CD4-positive, CD25-positive, alpha-beta regulatory T cell (primary cell): ENCODE measurements around the gene GDPD5. TPM values are rescaled to one million over a fixed set of nuclear protein-coding genes. Genes with fewer than 3 reads are reported as not detected.

Source experiments
- ATAC-seq, 2 donors: fragments of 150-1000 bp; cut with Tn5 transposase; one replicate each; pipeline ENCODE4 v1.10.0; 2021; ENCODE audit warnings: low read depth in 2 of 2, moderate number of reproducible peaks in 2 of 2, moderate library complexity in 1 of 2
- DNase-seq, 3 donors: peaks; one replicate each; pipeline versions ENCODE4 v3.0.0 to v3.0.0-alpha.2; 2012 to 2022; ENCODE audit warnings: mixed read lengths in 1 of 3
- H3K27ac ChIP-seq: one replicate; pipeline ENCODE4 v1.7.0; 2013; ENCODE audit warnings: mild to moderate bottlenecking, low read length; ENCODE audit not compliant: insufficient read depth, poor library complexity, severe bottlenecking
- H3K27me3 ChIP-seq: one replicate; pipeline ENCODE4 v1.7.0; 2013; ENCODE audit warnings: low read length; ENCODE audit not compliant: control insufficient read depth, insufficient read depth
- H3K36me3 ChIP-seq: one replicate; pipeline ENCODE4 v1.7.0; 2013; ENCODE audit warnings: mild to moderate bottlenecking, low read length, moderate library complexity; ENCODE audit not compliant: control insufficient read depth, insufficient read depth
- H3K4me1 ChIP-seq: 2 replicates; pipeline ENCODE4 v1.7.0; 2013; ENCODE audit warnings: mild to moderate bottlenecking, low read length; ENCODE audit not compliant: insufficient read depth, control insufficient read depth, poor library complexity, severe bottlenecking
- H3K4me3 ChIP-seq: one replicate; pipeline ENCODE4 v1.7.0; 2013; ENCODE audit warnings: low read depth, mild to moderate bottlenecking, low read length, moderate library complexity
- H3K9me3 ChIP-seq, 2 experiments: 1 replicate in 1 of 2; 2 replicates in 1 of 2; pipeline ENCODE4 v1.7.0; 2013; ENCODE audit warnings: low read length in 2 of 2, mild to moderate bottlenecking in 1 of 2, moderate library complexity in 1 of 2; ENCODE audit not compliant: control insufficient read depth in 2 of 2
- H3K27ac Mint-ChIP-seq, 3 donors: one replicate each; pipeline ENCODE4 v1.8.0; 2020 to 2022; ENCODE audit warnings: mild to moderate bottlenecking in 3 of 3, mixed read lengths in 3 of 3, moderate library complexity in 2 of 3
- H3K27me3 Mint-ChIP-seq: one replicate; pipeline ENCODE4 v1.8.0; 2022; ENCODE audit warnings: mild to moderate bottlenecking, mixed read lengths
- H3K36me3 Mint-ChIP-seq: one replicate; pipeline ENCODE4 v1.8.0; 2020; ENCODE audit warnings: mixed read lengths
- H3K4me1 Mint-ChIP-seq, 4 donors: one replicate each; pipeline ENCODE4 v1.8.0; 2020 to 2022; ENCODE audit warnings: mixed read lengths in 4 of 4, mild to moderate bottlenecking in 1 of 4
- H3K4me3 Mint-ChIP-seq, 4 donors: one replicate each; pipeline ENCODE4 v1.8.0; 2020 to 2022; ENCODE audit warnings: mild to moderate bottlenecking in 4 of 4, mixed read lengths in 4 of 4, moderate library complexity in 3 of 4
- H3K9me3 Mint-ChIP-seq, 7 donors: one replicate each; pipeline ENCODE4 v1.8.0; 2020 to 2022; ENCODE audit warnings: mixed read lengths in 7 of 7, mild to moderate bottlenecking in 3 of 7, moderate library complexity in 2 of 7
- polyA plus RNA-seq, 4 donors: library from polyadenylated mRNA; unstranded; fragments of 300-500 nt; fragmentation: Illumina TruSeq; gene quantifications; one replicate each; pipeline ENCODE4 v1.2.3, GENCODE V29; 2021
- total RNA-seq: library from RNA; stranded (reverse); gene quantifications from one replicate; pipeline ENCODE4 v1.2.3, GENCODE V29; 2022

The GDPD5 gene
- total and polyA plus RNA-seq, 5 donors from 2014 or later = 8.0 to 170 (median 21.5) TPM

DNA sequence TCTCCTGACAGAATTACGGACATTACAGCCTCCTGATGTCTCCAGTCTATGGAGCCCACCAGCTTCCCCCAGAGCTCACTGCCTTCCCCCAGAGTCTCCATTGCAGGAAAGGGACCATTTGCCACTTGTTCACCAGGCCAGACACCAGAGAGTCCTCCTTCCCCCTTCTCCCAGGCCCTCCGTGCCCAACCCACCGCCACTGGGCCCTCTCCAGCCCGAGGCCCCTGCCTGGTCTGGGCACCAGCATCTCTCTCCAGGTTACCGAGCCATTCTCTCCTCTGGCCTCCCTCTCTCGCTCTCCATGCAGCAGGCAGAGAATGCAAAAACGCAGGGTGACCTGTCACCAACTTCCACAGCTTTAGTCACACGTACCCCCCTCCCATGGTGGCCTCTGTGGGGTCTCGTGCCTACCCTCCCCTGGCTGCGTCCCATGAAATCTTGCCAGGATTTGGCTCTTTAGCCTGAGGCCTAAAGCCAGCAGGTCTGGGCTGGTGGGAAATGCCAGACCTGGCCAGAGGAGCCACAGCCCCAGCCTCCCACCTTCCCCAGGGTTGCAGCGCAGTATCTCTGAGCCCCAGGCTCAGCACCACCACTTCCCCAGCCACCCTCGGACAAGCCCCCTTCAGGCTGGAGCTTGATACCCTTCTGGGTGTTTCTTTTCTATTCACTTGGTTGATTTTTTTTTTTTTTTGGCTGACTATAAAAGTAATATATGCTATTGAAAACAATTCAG, 29.5 kb upstream of the GDPD5 start:
- H3K36me3 Mint-ChIP-seq = no peaks in the 10 kb centered on the region
- DNase-seq (no peak), ATAC-seq (no peak)
- Histone ChIP-seq H3K9me3 (no peaks in the 10 kb centered on the region), H3K36me3 (no peaks in the 10 kb centered on the region), H3K4me1 (no peaks in the 10 kb centered on the region), H3K27ac (no peak overlapping the region), H3K4me3 (no peak overlapping the region), H3K27me3 (no peaks in the 10 kb centered on the region)
- H3K4me3 Mint-ChIP-seq = no peak overlapping the region
- no peaks in the 10 kb centered on the region for H3K4me1 Mint-ChIP-seq
- H3K27me3 Mint-ChIP-seq = peaks cover 7% of the 10 kb centered on the region
- H3K27ac Mint-ChIP-seq = no peak overlapping the region
- no peaks in the 10 kb centered on the region for H3K9me3 Mint-ChIP-seq

DNA sequence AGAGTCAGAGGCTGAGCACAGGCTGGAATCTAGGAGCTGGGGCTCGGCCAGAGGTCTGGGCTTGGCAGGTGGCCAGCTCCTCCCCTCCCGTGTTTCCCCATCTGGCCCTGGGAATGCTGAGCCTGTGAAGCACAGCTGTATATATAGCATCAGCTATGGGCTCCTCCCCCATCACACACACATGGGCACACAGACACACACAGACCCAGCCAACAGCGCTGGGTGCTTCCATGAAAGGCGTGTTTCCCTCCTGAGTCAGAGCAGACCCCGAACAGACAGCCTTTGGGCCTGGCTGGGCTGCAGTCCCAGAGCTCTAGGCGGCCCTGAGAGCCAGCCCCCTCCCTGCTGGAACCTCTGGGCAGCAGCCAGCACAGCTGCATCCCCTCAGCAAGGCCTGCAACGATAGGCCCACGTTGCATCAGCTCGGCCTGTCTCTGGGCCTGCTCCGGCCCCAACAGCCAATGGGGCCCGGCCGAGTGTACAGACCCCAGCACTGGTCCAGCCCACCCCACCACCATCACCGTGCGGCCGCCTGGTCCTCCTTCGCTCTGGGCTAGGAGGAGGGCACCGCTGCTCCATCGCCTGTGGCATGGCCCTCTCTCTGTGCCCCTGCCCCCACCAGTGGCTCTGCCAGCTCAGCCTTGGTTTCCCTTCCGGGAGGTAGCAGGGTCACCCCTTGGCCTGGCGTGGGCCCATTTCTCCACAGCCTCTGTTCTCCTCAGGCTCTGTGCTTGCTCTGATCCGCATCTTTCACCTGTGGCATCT, 28.7 kb upstream of the GDPD5 start:
- Mint-ChIP-seq H3K9me3 (no peaks in the 10 kb centered on the region), H3K36me3 (no peaks in the 10 kb centered on the region), H3K4me1 (peaks cover 0 to 5% (median 0%) of the 10 kb centered on the region in 4 donors), H3K27ac (no peak overlapping the region), H3K4me3 (no peak overlapping the region), H3K27me3 (peaks cover 9% of the 10 kb centered on the region)
- no peak overlapping the region for H3K4me3 ChIP-seq
- H3K27me3 ChIP-seq = no peaks in the 10 kb centered on the region
- H3K27ac ChIP-seq = no peak overlapping the region
- no peak for ATAC-seq
- DNase-seq = no peak
- H3K36me3 ChIP-seq = no peaks in the 10 kb centered on the region
- no peaks in the 10 kb centered on the region for H3K4me1 ChIP-seq
- no peaks in the 10 kb centered on the region for H3K9me3 ChIP-seq

GRCh38 chr11:75553889-75554257, 28.1 kb upstream of the GDPD5 start:
- no peak for ATAC-seq
- Mint-ChIP-seq H3K9me3 (no peaks in the 10 kb centered on the region), H3K27ac (no peak overlapping the region), H3K27me3 (peaks cover 13% of the 10 kb centered on the region), H3K4me1 (peaks cover 0 to 10% (median 0%) of the 10 kb centered on the region in 4 donors), H3K36me3 (no peaks in the 10 kb centered on the region), H3K4me3 (no peak overlapping the region)
- no peaks in the 10 kb centered on the region for H3K9me3 ChIP-seq
- no peaks in the 10 kb centered on the region for H3K4me1 ChIP-seq
- H3K27ac ChIP-seq = no peak overlapping the region
- no peaks in the 10 kb centered on the region for H3K27me3 ChIP-seq
- DNase-seq = no peak
- no peaks in the 10 kb centered on the region for H3K36me3 ChIP-seq
- no peak overlapping the region for H3K4me3 ChIP-seq

DNA sequence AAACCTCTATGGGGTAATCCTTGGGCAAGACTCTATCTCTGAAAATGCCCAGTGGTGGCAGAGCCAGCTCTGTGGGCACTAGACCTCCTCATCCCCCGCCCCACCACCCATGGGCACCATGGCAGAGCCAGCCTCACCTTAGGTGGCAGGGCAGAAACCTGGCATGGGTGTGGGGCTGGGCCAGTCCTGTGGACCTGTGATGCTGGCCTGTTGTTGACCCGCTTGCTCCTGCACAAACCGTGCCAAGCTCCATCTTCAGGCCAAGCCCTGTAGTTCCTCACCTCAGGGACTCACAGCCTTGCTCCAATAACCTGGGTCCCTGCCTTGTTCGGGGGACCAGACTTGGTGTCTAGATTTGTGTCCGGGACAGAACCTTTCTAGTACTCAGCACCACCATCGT, 27.4 kb upstream of the GDPD5 start:
- no peaks in the 10 kb centered on the region for H3K4me1 ChIP-seq
- no peaks in the 10 kb centered on the region for H3K9me3 ChIP-seq
- Mint-ChIP-seq H3K36me3 (no peaks in the 10 kb centered on the region), H3K9me3 (no peaks in the 10 kb centered on the region), H3K4me1 (peaks cover 0 to 10% (median 0%) of the 10 kb centered on the region in 4 donors), H3K27me3 (peaks cover 13% of the 10 kb centered on the region), H3K4me3 (no peak overlapping the region), H3K27ac (no peak overlapping the region)
- H3K4me3 ChIP-seq = no peak overlapping the region
- DNase-seq (no peak), ATAC-seq (no peak)
- H3K27me3 ChIP-seq = no peaks in the 10 kb centered on the region
- H3K36me3 ChIP-seq = no peaks in the 10 kb centered on the region
- no peak overlapping the region for H3K27ac ChIP-seq

GRCh38 chr11:75549370-75549958, 23.7 kb upstream of the GDPD5 start:
- H3K9me3 Mint-ChIP-seq = no peaks in the 10 kb centered on the region
- H3K27ac Mint-ChIP-seq = peak overlapping the region in 1 of 3 donors; percentile 51
- no peaks in the 10 kb centered on the region for H3K27me3 ChIP-seq
- no peaks in the 10 kb centered on the region for H3K36me3 Mint-ChIP-seq
- ATAC-seq (peak in 1 of 2 donors; percentile 55), DNase-seq (peak in 1 of 3 donors; percentile 46)
- H3K4me3 Mint-ChIP-seq = peak overlapping the region in 1 of 4 donors; percentile 38
- H3K4me1 ChIP-seq = no peaks in the 10 kb centered on the region
- H3K4me3 ChIP-seq = no peak overlapping the region
- no peak overlapping the region for H3K27ac ChIP-seq
- H3K27me3 Mint-ChIP-seq = peaks cover 11% of the 10 kb centered on the region
- H3K4me1 Mint-ChIP-seq = peaks cover 0 to 10% (median 0%) of the 10 kb centered on the region in 4 donors
- no peaks in the 10 kb centered on the region for H3K36me3 ChIP-seq
- H3K9me3 ChIP-seq = no peaks in the 10 kb centered on the region

DNA sequence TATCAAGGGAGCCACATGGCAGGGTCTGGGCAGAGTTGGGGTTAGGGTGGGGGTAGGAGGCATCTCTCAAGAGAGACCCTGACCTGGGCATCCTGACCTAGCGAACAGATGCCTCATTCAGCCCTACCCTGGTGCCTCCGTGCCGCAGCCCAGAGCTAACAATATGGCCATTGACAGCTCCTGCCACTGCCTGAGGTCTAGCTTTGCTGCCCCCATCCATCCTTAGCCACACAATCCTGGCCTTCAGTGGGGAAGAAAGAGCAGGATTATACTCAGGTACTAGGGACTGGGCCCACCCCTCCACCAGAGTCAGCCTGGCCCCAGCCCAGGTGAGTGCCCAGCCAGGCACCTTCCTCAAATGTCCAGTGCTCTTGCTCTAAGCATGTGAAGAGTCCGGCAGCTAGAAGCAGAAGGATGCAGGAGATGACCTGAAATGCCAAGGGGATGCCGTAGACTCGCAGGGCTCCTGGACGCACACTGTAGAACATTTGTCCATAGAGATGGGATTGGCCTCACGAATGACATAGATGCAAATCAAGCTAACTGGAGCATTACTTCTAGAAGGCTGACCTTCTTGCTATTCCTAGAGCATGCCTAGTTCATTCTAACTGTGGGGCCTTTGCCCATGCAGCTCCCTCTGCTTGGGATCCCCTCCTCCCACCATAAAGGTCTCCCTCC, 23.0 kb upstream of the GDPD5 start:
- H3K27me3 ChIP-seq = no peaks in the 10 kb centered on the region
- H3K36me3 ChIP-seq = no peaks in the 10 kb centered on the region
- Mint-ChIP-seq H3K36me3 (no peaks in the 10 kb centered on the region), H3K4me3 (no peak overlapping the region), H3K4me1 (peaks cover 0 to 10% (median 0%) of the 10 kb centered on the region in 4 donors), H3K27me3 (peaks cover 11% of the 10 kb centered on the region), H3K27ac (no peak overlapping the region), H3K9me3 (no peaks in the 10 kb centered on the region)
- ATAC-seq = no peak
- H3K27ac ChIP-seq = no peak overlapping the region
- H3K9me3 ChIP-seq = no peaks in the 10 kb centered on the region
- no peak overlapping the region for H3K4me3 ChIP-seq
- H3K4me1 ChIP-seq = no peaks in the 10 kb centered on the region
- no peak for DNase-seq

DNA sequence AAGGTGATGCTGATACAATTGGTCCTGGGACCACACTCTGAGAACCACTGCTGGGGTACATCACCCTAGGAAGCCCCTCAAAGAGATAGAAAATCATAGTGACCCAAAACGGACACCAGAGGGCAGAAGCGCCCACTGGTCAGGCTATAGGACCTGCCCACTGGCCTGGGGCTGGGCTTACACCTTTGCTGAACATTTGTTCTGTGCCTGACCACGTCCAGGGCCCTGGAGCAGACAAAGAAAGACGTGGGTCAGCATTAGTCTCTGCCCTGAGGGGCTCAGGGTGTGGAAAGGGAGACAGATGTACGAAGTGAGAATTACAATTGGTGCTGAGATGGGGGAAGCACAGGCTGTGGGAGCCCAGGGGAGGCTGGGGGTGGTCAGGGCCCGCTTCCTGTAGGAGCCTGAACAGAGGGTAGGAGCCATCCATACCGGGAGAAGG, 21.9 kb upstream of the GDPD5 start:
- Histone ChIP-seq H3K4me1 (no peaks in the 10 kb centered on the region), H3K9me3 (no peaks in the 10 kb centered on the region), H3K27ac (no peak overlapping the region), H3K27me3 (no peaks in the 10 kb centered on the region), H3K4me3 (no peak overlapping the region), H3K36me3 (no peaks in the 10 kb centered on the region)
- H3K27ac Mint-ChIP-seq = no peak overlapping the region
- DNase-seq (no peak), ATAC-seq (no peak)
- no peaks in the 10 kb centered on the region for H3K36me3 Mint-ChIP-seq
- no peak overlapping the region for H3K4me3 Mint-ChIP-seq
- H3K27me3 Mint-ChIP-seq = peaks cover 11% of the 10 kb centered on the region
- no peaks in the 10 kb centered on the region for H3K9me3 Mint-ChIP-seq
- peaks cover 0 to 10% (median 0%) of the 10 kb centered on the region in 4 donors for H3K4me1 Mint-ChIP-seq
